NCI-H510A treated with DMSO at 0.1 percent for 48 hours (cell line): Measurements from ENCODE around the gene OCIAD2.
"Not testable (repeated sequence)": the region's sequence is repeated elsewhere in the genome, so short reads cannot be mapped to it uniquely, and the experiment has no call there.

Source experiments
- DNase-seq: peaks from one replicate; lab custom pipeline; 2025; lab: John Stamatoyannopoulos, UW

Gene OCIAD2

DNA sequence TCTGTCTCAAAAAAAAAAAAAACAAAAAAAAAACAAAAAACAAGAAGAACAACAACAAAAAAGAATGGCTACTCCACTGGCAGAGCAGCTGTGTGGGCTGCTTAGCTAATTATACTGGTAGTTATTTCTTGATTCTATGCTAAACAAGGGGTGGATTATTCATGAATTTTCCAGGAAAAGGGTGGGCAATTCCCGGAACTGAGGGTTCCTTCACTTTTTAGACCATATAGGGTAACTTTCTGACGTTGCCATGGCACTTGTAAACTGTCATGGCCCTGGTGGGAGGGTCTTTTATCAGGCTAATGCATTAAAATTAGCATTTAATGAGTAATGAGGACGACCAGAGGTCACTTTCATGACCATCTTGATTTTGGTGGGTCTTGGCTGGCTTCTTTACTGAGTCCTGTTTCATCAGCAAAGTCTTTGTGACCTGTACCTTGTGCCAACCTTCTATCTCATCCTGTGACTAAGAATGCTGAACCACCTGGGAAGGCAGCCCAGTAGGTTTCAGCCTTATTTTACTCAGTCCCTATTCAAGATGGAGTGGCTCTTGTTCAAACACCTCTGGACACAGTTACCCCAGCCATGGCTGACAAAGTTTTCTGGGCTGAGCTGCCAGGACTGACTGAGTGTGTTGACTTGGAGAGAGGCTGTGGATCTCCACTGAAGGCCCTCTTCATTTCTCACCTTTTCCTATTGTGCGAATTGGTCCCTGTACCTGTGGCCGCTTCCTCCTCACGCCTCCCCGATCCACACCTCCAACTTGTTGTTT, 1.3 kb upstream of the OCIAD2 start:
- DNase-seq: no peak

DNA sequence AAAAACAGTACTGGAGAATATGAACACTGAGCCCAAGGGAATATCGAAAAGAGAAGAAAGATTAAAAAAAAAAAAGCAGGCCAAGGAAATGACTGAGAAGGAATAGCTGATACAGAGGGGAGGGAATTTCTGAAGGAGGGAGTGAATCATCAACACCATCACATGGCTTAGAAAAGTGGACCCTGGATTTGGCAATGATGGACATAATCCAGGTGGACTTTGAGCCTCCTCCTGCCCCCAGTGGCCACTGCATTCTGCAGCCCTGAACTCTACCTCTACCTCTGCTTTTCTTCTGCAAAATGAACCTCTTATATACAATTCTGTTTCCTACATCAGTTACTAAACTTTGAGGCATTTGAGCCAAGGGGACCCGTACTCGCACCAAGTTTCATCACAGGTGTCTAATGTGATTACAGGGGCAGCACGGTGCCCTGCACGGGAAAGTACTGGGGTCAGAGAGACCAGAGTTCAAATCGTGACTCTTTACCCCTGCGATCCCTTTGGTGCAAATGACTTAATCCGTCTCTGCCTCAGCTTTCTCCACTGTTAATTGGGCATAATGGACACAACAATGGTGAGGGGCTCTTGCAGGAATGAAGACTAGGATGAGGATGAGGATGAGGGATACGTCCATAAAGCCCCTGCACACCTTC, 1.1 kb downstream of the OCIAD2 start:
- no peak for DNase-seq

DNA sequence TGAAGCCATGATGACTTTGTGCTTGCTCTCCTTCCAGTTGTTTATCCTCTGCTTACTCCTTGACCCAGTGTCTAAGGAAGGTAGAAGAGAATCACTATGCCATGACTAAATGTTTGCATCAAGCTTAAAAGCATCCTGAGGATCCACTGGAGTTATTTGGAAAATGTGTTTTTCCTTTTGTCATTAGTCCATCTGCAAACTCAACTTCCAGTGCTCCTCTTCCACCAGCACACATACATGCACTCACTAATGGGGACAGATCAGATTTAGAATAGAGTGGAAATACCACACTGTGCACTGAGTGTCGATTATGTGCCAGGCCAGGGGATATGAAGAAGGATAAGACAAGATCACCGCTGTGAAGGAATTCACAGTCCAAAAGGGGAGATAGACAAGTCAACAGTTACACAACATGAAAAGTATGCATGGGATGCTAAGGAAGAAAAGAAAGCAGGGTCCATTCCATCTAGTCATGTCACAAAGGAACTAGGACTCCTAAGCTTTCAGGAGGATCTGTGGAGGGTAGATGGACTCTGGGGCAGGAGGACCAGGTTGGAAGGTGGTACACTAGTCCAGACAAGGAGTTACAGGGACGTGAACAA, 1.9 kb downstream of the OCIAD2 start:
- DNase-seq: no peak

DNA sequence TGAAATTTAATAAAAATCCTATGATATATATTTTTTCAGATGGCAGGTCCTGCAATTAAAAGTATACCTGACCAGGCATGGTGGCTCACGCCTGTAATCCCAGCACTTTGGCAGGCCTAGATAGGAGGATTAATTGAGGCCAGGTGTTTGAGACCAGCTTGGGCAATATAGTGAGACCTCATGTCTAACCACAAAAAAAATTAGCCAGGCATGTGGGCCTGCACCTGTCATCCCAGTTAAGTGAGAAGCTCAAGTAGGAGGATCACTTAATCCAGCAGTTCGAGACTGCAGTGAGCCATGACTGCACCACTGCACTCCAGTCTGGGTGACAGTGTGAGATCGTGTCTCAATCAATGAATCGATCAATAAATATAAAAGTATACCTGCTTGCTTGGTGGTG, 2.5 kb downstream of the OCIAD2 start:
- no peak for DNase-seq

DNA sequence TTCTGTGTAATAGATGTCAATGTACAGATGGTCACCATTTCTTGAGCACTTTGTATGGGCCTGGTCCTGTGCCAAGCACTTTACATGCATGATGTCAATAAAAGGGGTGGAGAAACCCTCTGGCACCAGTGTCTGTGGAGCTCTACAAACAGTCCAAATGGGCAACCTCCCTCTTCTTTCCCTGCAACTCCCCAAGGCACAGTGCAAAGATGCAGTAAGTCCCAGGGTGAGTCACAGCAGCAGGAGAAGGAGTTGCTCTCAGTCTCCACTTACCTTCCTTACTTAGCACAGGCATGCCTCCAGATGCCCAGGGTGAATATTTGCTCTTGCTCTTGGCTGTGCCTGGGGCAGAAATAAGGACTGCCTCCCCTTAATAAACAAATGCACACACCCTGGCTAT, 4.3 kb downstream of the OCIAD2 start:
- no peak for DNase-seq

DNA sequence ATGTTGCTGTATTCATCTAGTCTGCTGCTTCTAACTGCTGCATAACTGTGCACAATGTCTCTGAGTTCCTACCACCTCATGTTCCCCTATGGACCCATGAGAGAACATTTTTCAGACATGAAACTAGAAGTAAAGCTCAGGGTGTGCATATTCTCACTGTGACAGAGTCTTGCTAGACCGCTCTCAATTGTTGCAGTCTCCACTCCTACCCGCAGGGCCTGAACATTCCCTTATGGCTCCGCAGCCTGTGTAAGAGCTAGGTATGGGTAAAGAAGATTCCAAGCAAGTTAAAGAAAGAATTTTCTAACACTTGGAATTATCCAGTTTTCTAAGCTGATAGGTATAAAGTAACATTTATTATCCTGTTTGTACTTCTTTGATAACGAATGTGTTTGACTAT, 5.4 kb downstream of the OCIAD2 start:
- no peak for DNase-seq

DNA sequence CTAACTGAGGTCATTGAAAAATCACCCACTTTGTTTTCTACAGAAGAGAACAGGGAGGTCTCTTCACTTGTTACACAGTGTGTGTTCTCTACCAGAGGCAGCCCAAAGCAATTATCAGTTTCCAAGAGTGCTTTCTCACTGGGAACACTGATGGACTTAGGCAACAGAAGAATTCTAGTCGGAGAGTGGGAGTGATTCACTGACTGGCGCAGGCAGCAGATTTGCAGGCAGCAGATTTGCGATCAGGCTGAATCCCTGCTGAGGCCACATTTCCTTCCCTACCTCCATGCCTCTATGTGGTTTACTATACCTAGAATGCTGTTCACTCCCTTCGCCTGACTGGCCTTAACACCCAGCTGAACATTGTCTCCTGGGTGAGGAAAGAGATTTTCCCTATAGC, 6.6 kb downstream of the OCIAD2 start:
- DNase-seq: no peak

DNA sequence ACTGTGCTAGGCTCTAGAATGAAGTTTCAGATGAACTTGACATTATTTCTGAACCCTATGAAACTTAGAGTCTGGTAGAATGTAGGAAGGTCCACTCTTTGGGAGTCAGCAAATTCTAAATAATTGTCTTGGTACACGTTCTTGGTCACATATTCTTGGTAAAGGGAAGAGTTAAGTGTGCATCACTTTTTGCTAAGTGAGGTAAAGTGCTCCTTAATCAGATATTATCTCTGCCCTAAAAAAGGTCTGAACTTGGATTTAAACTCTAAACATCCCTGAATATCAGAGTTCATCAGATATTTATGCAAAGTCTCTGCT, 7.2 kb downstream of the OCIAD2 start:
- DNase-seq: no peak

DNA sequence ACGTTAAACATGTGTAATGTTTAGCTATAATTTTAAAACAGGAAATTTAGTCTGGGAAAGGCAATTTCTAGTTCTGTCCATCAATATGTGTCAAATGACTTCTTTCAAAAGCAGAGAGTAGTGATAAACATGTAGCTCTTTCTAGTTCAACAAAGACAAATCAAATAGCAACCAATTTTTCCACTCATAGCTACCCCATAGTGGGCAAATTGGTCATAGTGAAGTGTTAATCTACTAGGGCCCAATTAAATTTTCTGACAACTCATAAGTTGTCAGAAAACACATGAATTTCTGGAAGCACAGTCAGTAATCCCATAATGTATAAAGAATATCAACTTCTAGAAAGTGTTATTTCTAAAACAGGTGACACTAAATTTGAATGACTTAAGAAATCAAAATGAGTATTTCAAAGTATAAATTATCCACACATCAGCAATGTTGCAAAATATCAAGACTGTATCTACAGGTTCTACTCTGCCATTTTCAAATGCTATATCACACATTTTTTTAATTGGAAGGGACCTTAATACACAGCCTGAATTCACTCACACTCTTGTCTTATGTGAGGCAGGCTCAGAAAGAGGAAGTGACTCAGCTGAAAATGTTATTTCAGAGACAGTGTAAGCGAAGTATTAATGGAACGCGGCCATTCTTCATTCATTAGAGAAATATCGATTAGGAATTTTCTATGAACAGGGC, 7.7 kb downstream of the OCIAD2 start:
- no peak for DNase-seq

DNA sequence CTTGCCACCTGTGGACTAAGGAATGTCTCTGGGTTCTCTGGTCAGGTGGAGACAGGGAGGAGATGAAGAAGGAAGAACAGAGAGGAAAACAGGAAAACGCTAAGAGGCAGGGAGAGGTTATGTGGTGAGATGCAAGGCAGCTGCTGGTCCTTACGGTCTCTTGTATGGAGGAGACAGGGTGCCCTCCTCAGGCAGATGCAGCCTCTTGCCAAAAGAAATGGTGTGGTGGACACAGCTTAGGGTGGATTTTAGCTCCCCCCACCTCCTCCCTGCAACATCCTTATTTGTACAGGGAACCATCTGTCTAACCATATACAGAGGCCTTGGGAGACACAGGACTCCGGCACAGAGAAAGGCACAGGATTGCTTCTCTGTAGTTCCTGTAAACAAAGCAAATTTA, 9.7 kb downstream of the OCIAD2 start:
- DNase-seq: no peak

DNA sequence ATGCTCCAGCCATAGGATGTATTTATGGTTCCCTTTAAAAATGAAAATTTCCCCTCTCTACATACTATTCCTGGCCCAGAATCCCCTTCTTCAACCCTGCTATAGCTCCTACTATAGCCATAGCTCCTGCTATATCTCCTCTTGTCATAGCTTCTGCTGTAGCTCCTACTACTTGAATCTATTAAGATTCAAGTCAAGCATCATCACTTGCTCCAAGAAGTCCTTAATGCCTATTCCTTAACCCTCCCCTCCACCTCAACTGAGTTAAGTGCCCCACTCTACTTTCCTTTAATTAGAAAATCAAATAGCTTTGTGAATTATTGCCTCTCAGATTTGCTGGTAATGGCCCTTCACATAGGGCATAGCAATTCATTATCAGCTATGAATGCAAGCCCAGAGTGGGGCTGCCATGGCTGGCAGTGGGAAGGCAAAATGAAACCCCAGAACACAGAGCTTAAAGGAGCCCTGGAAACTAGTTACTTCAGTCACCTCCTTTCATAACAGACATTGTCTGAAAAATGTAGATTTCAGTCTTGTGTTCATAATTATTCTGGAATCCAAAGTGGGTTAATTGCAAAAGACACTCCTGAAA, 15.4 kb downstream of the OCIAD2 start:
- no peak for DNase-seq

DNA sequence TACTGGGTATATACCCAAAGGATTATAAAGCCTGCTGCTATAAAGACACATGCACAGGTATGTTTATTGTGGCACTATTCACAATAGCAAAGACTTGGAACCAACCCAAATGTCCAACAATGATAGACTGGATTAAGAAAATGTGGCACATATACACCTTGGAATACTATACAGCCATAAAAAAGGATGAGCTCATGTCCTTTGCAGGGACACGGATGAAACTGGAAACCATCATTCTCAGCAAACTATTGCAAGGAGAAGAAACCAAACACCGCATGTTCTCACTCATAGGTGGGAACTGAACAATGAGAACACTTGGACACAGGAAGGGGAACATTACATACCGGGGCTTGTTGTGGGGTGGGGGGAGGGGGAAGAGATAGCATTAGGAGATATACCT, 16.8 kb downstream of the OCIAD2 start:
- DNase-seq: not testable (repeated sequence)

DNA sequence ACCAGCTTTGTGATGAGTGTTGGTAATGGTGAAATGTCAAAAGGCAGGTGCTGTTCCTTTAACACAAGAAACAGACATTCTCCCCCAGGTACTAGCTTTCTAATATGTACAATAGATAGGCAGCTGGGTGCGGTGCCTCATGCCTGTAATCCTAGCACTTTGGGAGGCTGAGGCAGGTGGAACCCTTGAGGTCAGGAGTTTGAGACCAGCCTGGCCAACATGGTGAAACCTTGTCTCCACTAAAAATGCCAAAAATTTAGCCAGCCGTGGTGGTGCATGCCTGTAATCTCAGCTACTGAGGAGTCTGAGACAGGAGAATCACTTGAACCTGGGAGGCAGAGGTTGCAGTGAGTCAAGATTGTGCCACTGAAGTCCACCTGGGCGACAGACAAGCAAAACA, 24.9 kb downstream of the OCIAD2 start:
- DNase-seq: not testable (repeated sequence)

DNA sequence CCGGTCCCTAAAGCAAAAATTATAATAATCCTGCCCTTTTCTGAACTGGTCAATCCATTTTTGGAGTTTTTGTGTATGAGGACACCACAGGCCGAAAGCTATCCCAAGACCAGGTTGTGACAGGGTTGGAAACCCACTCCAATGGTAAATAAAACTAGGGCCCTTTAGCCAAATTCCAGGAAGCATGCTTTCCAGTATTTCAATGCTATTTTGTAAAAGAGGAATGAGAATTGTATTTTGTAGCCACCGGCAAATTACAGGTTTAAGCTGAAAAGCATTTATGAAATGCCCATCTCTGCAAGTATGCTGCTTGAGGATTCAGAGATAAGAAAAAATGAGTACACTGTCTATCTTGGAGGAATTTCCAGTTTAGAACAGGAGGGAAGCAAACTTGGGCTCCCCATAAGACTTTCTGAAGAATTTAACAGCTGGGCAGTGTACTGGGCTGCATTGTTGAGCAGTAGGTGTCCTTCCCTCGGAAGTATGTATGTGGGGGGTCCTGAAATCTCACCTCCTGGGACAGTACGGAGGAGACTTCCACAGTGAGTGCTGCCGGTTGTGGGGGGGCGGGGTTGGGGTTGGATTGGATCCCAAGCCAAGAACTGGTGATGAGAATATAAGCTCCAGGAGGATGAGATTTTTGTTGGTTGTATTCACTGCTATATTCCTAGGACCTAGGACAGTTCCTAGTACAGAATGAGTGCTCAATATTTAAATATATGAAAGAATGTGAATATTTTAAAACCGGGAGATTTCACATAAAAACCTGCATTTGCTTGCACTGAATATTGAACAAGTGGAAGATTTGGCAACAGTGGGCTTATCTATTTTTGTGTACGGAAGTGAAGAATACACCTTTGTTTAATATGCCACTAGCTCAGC, 26.8 kb downstream of the OCIAD2 start:
- no peak for DNase-seq

DNA sequence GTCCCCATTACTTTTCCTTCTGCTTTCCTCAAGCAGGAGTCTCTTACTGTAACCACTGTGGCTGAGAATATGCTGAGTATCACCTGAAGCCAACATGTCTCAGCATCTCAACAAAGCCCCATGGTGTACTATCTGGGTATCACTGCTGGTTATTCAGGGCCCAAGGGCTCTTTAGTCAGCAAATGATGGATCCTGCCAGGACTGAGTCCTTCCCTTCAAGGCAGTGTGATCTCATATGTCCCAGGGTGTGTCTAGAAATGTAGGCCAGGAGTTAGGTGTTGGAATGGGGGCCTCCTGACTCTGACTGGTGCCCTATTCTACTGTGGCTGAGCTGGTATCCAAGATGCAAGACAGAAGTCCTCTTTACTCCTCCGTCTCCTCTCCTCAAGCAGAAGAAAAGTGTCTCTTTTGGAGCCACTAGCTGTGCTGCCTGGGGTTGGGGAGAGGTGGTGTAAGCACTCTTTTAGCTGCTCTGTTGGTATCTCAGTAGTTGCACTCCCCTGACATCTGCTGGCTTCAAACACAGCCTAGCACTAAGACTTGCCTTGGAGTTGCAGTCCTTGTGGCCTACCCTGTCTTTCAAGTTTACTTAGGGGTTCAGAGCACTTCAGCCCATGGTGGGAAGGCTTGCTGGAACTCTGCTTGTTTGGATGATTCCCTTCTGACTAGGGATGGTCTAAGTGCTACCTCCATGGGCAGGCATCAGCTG, 28.6 kb downstream of the OCIAD2 start:
- DNase-seq: no peak

DNA sequence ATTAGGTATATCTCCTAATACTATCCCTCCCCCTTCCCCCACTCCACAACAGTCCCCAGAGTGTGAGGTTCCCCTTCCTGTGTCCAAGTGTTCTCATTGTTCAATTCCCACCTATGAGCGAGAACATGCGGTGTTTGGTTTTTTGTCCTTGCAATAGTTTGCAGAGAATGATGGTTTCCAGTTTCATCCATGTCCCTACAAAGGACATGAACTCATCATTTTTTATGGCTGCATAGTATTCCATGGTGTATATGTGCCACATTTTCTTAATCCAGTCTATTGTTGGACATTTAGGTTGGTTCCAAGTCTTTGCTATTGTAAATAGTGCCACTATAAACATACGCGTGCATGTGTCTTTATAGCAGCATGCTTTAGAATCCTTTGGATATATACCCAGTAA, 41.9 kb downstream of the OCIAD2 start:
- DNase-seq: not testable (repeated sequence)

DNA sequence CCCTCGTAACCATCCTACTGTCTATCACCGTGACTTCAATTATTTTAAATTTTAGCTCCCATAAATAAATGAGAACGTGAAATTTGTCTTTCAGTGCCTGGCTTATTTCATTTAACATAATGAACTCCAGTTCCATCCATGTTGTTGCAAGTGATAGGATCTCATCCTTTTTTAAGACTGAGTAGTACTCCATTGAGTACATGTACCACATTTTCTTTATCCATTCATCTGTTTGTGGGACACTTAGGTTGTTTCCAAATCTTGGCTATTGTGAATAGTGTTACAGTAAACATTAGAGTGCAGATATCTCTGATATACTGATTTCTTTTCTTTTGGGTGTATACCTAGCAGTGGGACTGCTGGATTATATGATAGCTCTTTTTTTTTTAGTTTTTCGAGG, 42.8 kb downstream of the OCIAD2 start:
- no peak for DNase-seq

DNA sequence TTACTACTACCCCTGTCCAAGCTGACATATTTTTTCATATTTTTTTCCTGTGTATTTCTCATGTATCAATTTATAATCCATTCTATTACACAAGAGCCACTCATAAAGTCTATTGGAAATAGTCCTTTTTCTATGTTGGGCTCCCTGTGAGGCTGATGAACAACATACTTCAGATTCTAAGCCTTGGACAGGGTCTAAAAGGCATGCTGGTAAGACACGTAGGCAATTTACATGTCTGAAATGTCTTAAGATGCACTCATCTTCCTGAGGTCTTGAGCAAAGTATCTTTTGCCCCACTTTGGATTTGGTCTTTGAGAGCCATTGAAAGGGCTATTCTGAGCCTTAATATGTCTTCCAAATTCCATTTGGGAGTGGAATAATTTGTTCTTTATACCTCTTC, 43.9 kb downstream of the OCIAD2 start:
- DNase-seq: no peak

DNA sequence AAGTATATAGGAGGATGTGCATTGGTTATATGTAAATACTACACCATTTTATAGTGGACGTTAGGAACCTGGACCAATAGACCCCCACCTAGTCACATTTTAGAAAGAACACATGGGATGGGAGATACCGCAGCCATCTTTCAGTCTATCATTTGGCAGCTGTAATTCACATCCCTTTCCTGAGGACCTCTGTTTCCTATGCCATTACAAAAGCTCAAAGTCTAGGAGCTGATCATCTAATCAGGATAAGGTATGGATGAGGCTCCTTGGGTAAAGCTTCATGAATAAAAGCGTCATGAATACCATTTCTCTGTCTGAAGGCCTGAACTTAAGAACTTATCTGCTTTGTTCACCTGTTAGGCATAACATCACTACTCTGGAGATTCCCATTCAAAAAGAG, 44.5 kb downstream of the OCIAD2 start:
- DNase-seq: no peak

DNA sequence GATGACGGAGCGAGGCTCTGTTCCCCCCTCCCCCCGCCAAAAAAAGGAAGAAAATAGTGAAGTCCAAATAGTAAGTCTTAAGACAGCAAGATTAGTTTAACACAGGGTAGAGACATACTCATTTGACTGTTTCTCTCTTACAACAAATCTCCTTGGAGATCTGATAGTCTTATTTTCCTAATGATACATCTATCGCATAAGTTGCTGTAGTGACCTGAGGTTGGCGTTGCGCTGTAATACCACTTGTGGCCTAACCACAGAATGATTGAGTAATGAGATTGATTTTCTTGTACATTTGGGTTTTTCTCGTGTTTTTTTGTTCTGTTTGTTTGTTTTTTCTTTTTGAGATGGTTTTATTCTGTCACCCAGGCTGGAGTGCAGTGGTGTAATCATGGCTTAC, 48.4 kb downstream of the OCIAD2 start:
- DNase-seq: no peak

DNA sequence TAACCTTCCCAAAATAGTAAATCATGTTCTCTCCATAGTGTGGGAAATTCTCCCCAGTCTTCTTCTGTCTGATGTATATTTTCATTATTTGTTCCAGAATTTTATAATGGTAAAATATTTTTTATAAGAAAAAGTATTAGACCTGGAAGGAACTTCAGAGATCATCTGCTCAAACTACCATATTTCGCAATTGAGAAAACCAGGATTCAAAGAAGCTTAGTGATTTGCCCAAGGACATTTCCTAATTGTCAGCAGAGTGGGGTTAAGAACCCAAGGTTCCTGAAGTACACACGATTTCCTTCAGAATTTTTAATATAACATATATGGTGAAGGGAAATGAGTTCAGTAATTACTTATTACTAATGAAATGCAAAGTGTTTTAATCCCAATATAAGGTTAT, 51.6 kb downstream of the OCIAD2 start:
- DNase-seq: no peak
